Measurements from ENCODE around the gene PLD2.
"Not testable (repeated sequence)": the region's sequence is repeated elsewhere in the genome, so short reads cannot be mapped to it uniquely, and the experiment has no call there.

The PLD2 gene

DNA sequence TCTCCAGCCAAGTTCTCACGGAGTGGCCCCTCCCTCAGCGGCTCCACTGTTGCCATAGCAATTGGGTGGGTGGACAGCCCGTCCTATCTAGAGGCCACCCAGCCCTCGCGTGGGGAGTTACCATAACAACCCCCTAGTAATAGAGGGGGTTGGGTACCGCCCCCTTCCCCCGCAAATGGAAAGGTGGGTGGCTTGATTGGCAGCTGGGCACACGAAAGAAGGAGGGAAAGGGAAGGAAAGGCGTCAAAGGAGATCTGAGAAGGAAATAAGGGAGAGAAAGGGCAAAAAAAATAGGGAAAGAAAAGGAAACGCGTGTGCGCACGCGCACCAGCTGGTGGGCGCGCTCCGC, 25.9 kb downstream of the PLD2 start:
- not testable (repeated sequence) for H3K18ac ChIP-seq (ENCODE audit: low read depth in 1 of 2, low read length in 2 of 2); H3K27me3 ChIP-seq (ENCODE audit: control insufficient read depth in 1 of 2, insufficient read depth in 1 of 2, low read length in 2 of 2); H3K4ac ChIP-seq (ENCODE audit: low read depth in 1 of 2, low read length in 2 of 2); H4K91ac ChIP-seq (ENCODE audit: low read length); H2BK15ac ChIP-seq (ENCODE audit: low read depth, poor library complexity, severe bottlenecking); H4K8ac ChIP-seq (ENCODE audit: low read length); H2BK120ac ChIP-seq (ENCODE audit: low read depth, low read length); H3K14ac ChIP-seq (ENCODE audit: low read length in 2 of 2); H2BK5ac ChIP-seq (ENCODE audit: low read depth, low read length, poor library complexity, severe bottlenecking); H3K36me3 ChIP-seq (ENCODE audit: control insufficient read depth in 1 of 2, insufficient read depth in 2 of 2, low read depth in 1 of 2, low read length in 2 of 2); H3K9me3 ChIP-seq (ENCODE audit: control insufficient read depth, low read length); H2AK5ac ChIP-seq (ENCODE audit: low read length, severe bottlenecking); DNase-seq; H2AFZ ChIP-seq (ENCODE audit: low read depth, low read length); H3K79me1 ChIP-seq (replicated peaks; ENCODE audit: low read length, poor library complexity, severe bottlenecking); H3K23ac ChIP-seq (ENCODE audit: low read length in 2 of 2); H2BK12ac ChIP-seq (ENCODE audit: low read length in 2 of 2)
- Histone ChIP-seq H3K27ac (ENCODE audit: low read length, poor library complexity, severe bottlenecking) (peak overlapping the region; percentile 74), H3K4me2 (ENCODE audit: low read length, poor library complexity, severe bottlenecking) (peak overlapping the region; percentile 77), H3K9ac (ENCODE audit: low read length) (peak overlapping the region; percentile 81), H3K4me1 (ENCODE audit: control insufficient read depth, insufficient read depth, low read depth, low read length) (peaks cover 12% of the 10 kb centered on the region), H3K4me3 (ENCODE audit: insufficient read depth in 1 of 2, low read depth in 1 of 2, low read length in 2 of 2) (peak overlapping the region in 1 of 2 experiments; percentile 95)
- 0% methylated on average over 8 of the region's 17 CpGs for whole genome bisulfite sequencing

DNA sequence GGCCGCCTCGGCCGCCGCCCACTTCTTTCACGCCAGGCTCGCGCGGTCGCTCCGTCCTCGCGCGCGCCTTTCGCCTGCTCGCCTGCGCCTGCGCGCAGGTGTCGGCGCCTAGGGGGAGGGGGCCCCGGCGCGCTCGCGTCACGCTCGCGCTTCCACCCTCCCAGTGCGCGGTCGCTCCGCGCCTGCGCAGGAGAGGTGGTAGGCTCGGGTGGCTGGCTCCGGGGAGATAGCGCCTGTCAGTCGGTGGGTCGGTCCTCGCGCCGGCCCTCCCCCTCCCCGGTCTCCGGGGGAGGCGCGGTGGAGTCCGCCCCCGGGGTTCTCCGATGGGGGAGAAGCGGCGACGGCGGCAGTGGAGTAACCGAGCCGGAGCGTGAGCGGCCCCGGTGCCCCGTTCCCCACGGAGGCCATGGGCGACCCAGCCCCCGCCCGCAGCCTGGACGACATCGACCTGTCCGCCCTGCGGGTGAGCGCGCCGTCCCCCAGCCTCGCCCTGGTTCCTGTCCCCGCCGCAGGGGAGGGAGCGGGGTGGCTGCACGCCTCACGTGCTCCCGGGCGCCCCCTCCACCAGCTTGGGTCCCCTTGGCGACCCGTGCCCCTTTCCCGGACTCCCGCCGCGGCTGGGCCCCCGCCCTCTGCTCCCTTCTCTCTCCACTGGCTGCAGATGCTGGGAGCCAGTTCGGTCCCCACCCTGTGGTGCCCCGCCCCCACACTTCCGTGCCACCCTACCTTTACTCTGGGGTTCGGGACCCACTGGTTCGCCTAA, 26.4 kb downstream of the PLD2 start, which contains the start of gene MINK1:
Gene MINK1, plus strand, starts transcription at position 163 of the 763 bp plus-strand sequence. Its CDS starts 244 bp downstream, at position 407.
- peak within 1 kb of the TSS; percentile 95 to 100 for H3K4me3 ChIP-seq (ENCODE audit: insufficient read depth in 1 of 2, low read depth in 1 of 2, low read length in 2 of 2)

GRCh38 chr17:4833941-4834680, 27.2 kb downstream of the PLD2 start:
- H3K27me3 ChIP-seq (ENCODE audit: control insufficient read depth in 1 of 2, insufficient read depth in 1 of 2, low read length in 2 of 2) = no peaks in the 10 kb centered on the region
- H3K36me3 ChIP-seq (ENCODE audit: control insufficient read depth in 1 of 2, insufficient read depth in 2 of 2, low read depth in 1 of 2, low read length in 2 of 2) = peaks cover 0 to 4% of the 10 kb centered on the region in 2 experiments
- H4K91ac ChIP-seq (ENCODE audit: low read length) = peak overlapping the region; percentile 94
- no peaks in the 10 kb centered on the region for H3K9me3 ChIP-seq (ENCODE audit: control insufficient read depth, low read length)
- H3K4me1 ChIP-seq (ENCODE audit: control insufficient read depth, insufficient read depth, low read depth, low read length) = peaks cover 12% of the 10 kb centered on the region
- WGBS = 7% methylated on average over 10 of the region's 15 CpGs
- peak overlapping the region; percentile 98 for H3K4me2 ChIP-seq (ENCODE audit: low read length, poor library complexity, severe bottlenecking)
- H3K4me3 ChIP-seq (ENCODE audit: insufficient read depth in 1 of 2, low read depth in 1 of 2, low read length in 2 of 2) = peak overlapping the region; percentile 95 to 100
- peak overlapping the region; percentile 91 to 96 for H3K4ac ChIP-seq (ENCODE audit: low read depth in 1 of 2, low read length in 2 of 2)
- peak; percentile 94 for DNase-seq
- peak overlapping the region; percentile 81 for H2BK120ac ChIP-seq (ENCODE audit: low read depth, low read length)
- no peak overlapping the region for H2BK15ac ChIP-seq (ENCODE audit: low read depth, poor library complexity, severe bottlenecking)
- peaks cover 6% of the 10 kb centered on the region for H3K79me1 ChIP-seq (replicated peaks; ENCODE audit: low read length, poor library complexity, severe bottlenecking)
- peak overlapping the region; percentile 89 for H2AFZ ChIP-seq (ENCODE audit: low read depth, low read length)
- H3K18ac ChIP-seq (ENCODE audit: low read depth in 1 of 2, low read length in 2 of 2) = peak overlapping the region; percentile 90 to 99
- H2AK5ac ChIP-seq (ENCODE audit: low read length, severe bottlenecking) = no peak overlapping the region
- peak overlapping the region in 1 of 2 experiments; percentile 71 for H3K14ac ChIP-seq (ENCODE audit: low read length in 2 of 2)
- no peak overlapping the region for H2BK5ac ChIP-seq (ENCODE audit: low read depth, low read length, poor library complexity, severe bottlenecking)
- H3K23ac ChIP-seq (ENCODE audit: low read length in 2 of 2) = no peak overlapping the region
- peak overlapping the region; percentile 81 for H3K9ac ChIP-seq (ENCODE audit: low read length)
- H3K27ac ChIP-seq (ENCODE audit: low read length, poor library complexity, severe bottlenecking) = peak overlapping the region; percentile 75
- H2BK12ac ChIP-seq (ENCODE audit: low read length in 2 of 2) = peak overlapping the region; percentile 49 to 98
- H4K8ac ChIP-seq (ENCODE audit: low read length) = peak overlapping the region; percentile 55

More for the DNA sequence above, 26.4 kb downstream of the PLD2 start, which contains the start of gene MINK1:
- Histone ChIP-seq H3K23ac (ENCODE audit: low read length in 2 of 2) (peak within 1 kb of the TSS in 1 of 2 experiments; percentile 99), H2AFZ (ENCODE audit: low read depth, low read length) (peak within 1 kb of the TSS; percentile 89), H2AK5ac (ENCODE audit: low read length, severe bottlenecking) (no peak within 1 kb of the TSS), H3K79me1 (replicated peaks; ENCODE audit: low read length, poor library complexity, severe bottlenecking) (peaks cover 4% of the 10 kb centered on the region), H3K18ac (ENCODE audit: low read depth in 1 of 2, low read length in 2 of 2) (peak within 1 kb of the TSS; percentile 90 to 99), H3K9me3 (ENCODE audit: control insufficient read depth, low read length) (no peaks in the 10 kb centered on the region), H2BK12ac (ENCODE audit: low read length in 2 of 2) (peak within 1 kb of the TSS; percentile 69 to 98), H3K27ac (ENCODE audit: low read length, poor library complexity, severe bottlenecking) (peak within 1 kb of the TSS; percentile 75), H2BK5ac (ENCODE audit: low read depth, low read length, poor library complexity, severe bottlenecking) (peak within 1 kb of the TSS; percentile 85), H3K14ac (ENCODE audit: low read length in 2 of 2) (peak within 1 kb of the TSS in 1 of 2 experiments; percentile 100), H4K91ac (ENCODE audit: low read length) (peak within 1 kb of the TSS; percentile 94), H4K8ac (ENCODE audit: low read length) (peak within 1 kb of the TSS; percentile 96), H3K4ac (ENCODE audit: low read depth in 1 of 2, low read length in 2 of 2) (peak within 1 kb of the TSS; percentile 91 to 96), H3K36me3 (ENCODE audit: control insufficient read depth in 1 of 2, insufficient read depth in 2 of 2, low read depth in 1 of 2, low read length in 2 of 2) (peaks cover 0 to 4% of the 10 kb centered on the region in 2 experiments), H3K4me2 (ENCODE audit: low read length, poor library complexity, severe bottlenecking) (peak within 1 kb of the TSS; percentile 98), H3K4me1 (ENCODE audit: control insufficient read depth, insufficient read depth, low read depth, low read length) (peaks cover 12% of the 10 kb centered on the region), H2BK15ac (ENCODE audit: low read depth, poor library complexity, severe bottlenecking) (peak within 1 kb of the TSS; percentile 77), H3K9ac (ENCODE audit: low read length) (peak within 1 kb of the TSS; percentile 81), H2BK120ac (ENCODE audit: low read depth, low read length) (peak within 1 kb of the TSS; percentile 81), H3K27me3 (ENCODE audit: control insufficient read depth in 1 of 2, insufficient read depth in 1 of 2, low read length in 2 of 2) (no peaks in the 10 kb centered on the region)
- peak; percentile 92 for DNase-seq
- WGBS = under 1% methylated on average over 67 of the region's 91 CpGs

DNA sequence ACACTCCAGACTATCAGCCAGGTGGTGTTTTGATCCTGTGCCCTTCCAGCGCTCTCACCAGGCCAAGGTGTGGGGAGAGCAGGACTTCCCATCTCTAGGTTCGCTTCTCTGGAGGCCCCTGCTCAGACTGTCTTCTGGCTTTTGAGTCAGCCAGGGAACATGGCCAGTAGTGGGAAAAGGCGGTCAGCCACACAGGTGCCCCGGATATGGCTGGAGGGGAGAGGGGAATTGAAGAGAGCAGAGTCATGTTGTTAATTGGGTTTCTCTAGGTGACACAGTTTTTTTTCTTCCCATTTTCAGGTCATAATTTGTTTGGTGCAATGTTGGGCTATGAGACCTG, 27.7 kb downstream of the PLD2 start:
- no peak overlapping the region for H2BK5ac ChIP-seq (ENCODE audit: low read depth, low read length, poor library complexity, severe bottlenecking)
- no peak overlapping the region for H4K8ac ChIP-seq (ENCODE audit: low read length)
- H4K91ac ChIP-seq (ENCODE audit: low read length) = no peak overlapping the region
- peak overlapping the region; percentile 98 for H3K4me2 ChIP-seq (ENCODE audit: low read length, poor library complexity, severe bottlenecking)
- no peak overlapping the region for H2AFZ ChIP-seq (ENCODE audit: low read depth, low read length)
- no peak overlapping the region for H3K14ac ChIP-seq (ENCODE audit: low read length in 2 of 2)
- peaks cover 12% of the 10 kb centered on the region for H3K4me1 ChIP-seq (ENCODE audit: control insufficient read depth, insufficient read depth, low read depth, low read length)
- no peak for DNase-seq
- no peak overlapping the region for H2BK120ac ChIP-seq (ENCODE audit: low read depth, low read length)
- no peak overlapping the region for H2AK5ac ChIP-seq (ENCODE audit: low read length, severe bottlenecking)
- no peak overlapping the region for H2BK12ac ChIP-seq (ENCODE audit: low read length in 2 of 2)
- peaks cover 0 to 4% of the 10 kb centered on the region in 2 experiments for H3K36me3 ChIP-seq (ENCODE audit: control insufficient read depth in 1 of 2, insufficient read depth in 2 of 2, low read depth in 1 of 2, low read length in 2 of 2)
- peaks cover 6% of the 10 kb centered on the region for H3K79me1 ChIP-seq (replicated peaks; ENCODE audit: low read length, poor library complexity, severe bottlenecking)
- H3K27ac ChIP-seq (ENCODE audit: low read length, poor library complexity, severe bottlenecking) = no peak overlapping the region
- peak overlapping the region; percentile 81 for H3K9ac ChIP-seq (ENCODE audit: low read length)
- H3K23ac ChIP-seq (ENCODE audit: low read length in 2 of 2) = no peak overlapping the region
- no peak overlapping the region for H3K4ac ChIP-seq (ENCODE audit: low read depth in 1 of 2, low read length in 2 of 2)
- H3K18ac ChIP-seq (ENCODE audit: low read depth in 1 of 2, low read length in 2 of 2) = peak overlapping the region in 1 of 2 experiments; percentile 10
- peak overlapping the region; percentile 12 to 95 for H3K4me3 ChIP-seq (ENCODE audit: insufficient read depth in 1 of 2, low read depth in 1 of 2, low read length in 2 of 2)
- H3K27me3 ChIP-seq (ENCODE audit: control insufficient read depth in 1 of 2, insufficient read depth in 1 of 2, low read length in 2 of 2) = no peaks in the 10 kb centered on the region
- no peaks in the 10 kb centered on the region for H3K9me3 ChIP-seq (ENCODE audit: control insufficient read depth, low read length)
- 77% methylated on average over 4 of the region's 4 CpGs for WGBS
- H2BK15ac ChIP-seq (ENCODE audit: low read depth, poor library complexity, severe bottlenecking) = no peak overlapping the region

All from mesenchymal stem cell (in vitro differentiated cells and primary cell).